GM23248 (cell line): ENCODE measurements around the gene KRT82. TPM values are rescaled to one million over a fixed set of nuclear protein-coding genes. Genes with fewer than 3 reads are reported as not detected.

Source experiments
- DNase-seq: peaks from one replicate; pipeline ENCODE4 v3.0.0-alpha.2; 2015
- H2AFZ ChIP-seq: fragments of 200-600 bp; sonication (generic); 2 replicates; pipeline ENCODE4 v1.6.1; 2016; ENCODE audit warnings: antibody characterized with exemption
- H3F3A ChIP-seq: fragments of 200-600 bp; sonication (generic); 2 replicates; pipeline ENCODE4 v1.6.1; 2016; ENCODE audit warnings: mild to moderate bottlenecking, antibody characterized with exemption, mixed run types; ENCODE audit not compliant: insufficient read depth
- H3K27ac ChIP-seq: fragments of 200-600 bp; sonication (generic); 2 replicates; pipeline ENCODE4 v1.5.1; 2016; ENCODE audit warnings: mild to moderate bottlenecking
- H3K27me3 ChIP-seq: fragments of 200-600 bp; sonication (generic); replicated peaks from 2 replicates; pipeline ENCODE4 v1.6.1; 2016; ENCODE audit warnings: mild to moderate bottlenecking; ENCODE audit not compliant: insufficient read depth
- H3K36me3 ChIP-seq: fragments of 200-600 bp; sonication (generic); 2 replicates; pipeline ENCODE4 v1.6.1; 2016; ENCODE audit warnings: low read depth, mild to moderate bottlenecking
- H3K4me1 ChIP-seq: fragments of 200-600 bp; sonication (generic); 2 replicates; pipeline ENCODE4 v1.6.1; 2016; ENCODE audit warnings: mild to moderate bottlenecking; ENCODE audit not compliant: insufficient read depth
- H3K4me2 ChIP-seq: fragments of 200-600 bp; sonication (generic); one replicate; pipeline ENCODE4 v1.6.1; 2016; ENCODE audit warnings: mild to moderate bottlenecking; ENCODE audit not compliant: unreplicated experiment
- H3K4me3 ChIP-seq: fragments of 200-600 bp; sonication (generic); 2 replicates; pipeline ENCODE4 v1.5.1; 2016; ENCODE audit warnings: mild to moderate bottlenecking
- H3K79me2 ChIP-seq: fragments of 200-600 bp; sonication (generic); 2 replicates; pipeline ENCODE4 v1.6.1; 2016; ENCODE audit warnings: mild to moderate bottlenecking; ENCODE audit not compliant: insufficient read depth
- H3K9ac ChIP-seq: fragments of 200-600 bp; sonication (generic); 2 replicates; pipeline ENCODE4 v1.6.1; 2016; ENCODE audit warnings: mild to moderate bottlenecking
- H3K9me2 ChIP-seq: fragments of 200-600 bp; sonication (generic); 2 replicates; pipeline ENCODE4 v1.6.1; 2016; ENCODE audit warnings: mixed run types, mild to moderate bottlenecking, moderate library complexity; ENCODE audit not compliant: insufficient read depth
- H3K9me3 ChIP-seq: fragments of 200-600 bp; sonication (generic); one replicate; pipeline ENCODE4 v1.6.1; 2017; ENCODE audit warnings: low read depth
- H4K20me1 ChIP-seq: fragments of 200-600 bp; sonication (generic); 2 replicates; pipeline ENCODE4 v1.6.0; 2016; ENCODE audit not compliant: insufficient read depth
- EZH2 ChIP-seq: fragments of 200-600 bp; sonication (generic); IDR thresholded peaks from 2 replicates; pipeline ENCODE4 v1.6.1; 2018; ENCODE audit warnings: antibody characterized with exemption, mild to moderate bottlenecking; ENCODE audit not compliant: insufficient read depth, poor library complexity, severe bottlenecking
- EZH2phosphoT487 ChIP-seq: fragments of 200-600 bp; sonication (generic); IDR thresholded peaks from 2 replicates; pipeline ENCODE4 v1.6.1; 2018; ENCODE audit warnings: antibody characterized with exemption, moderate library complexity, mild to moderate bottlenecking, low read depth; ENCODE audit not compliant: insufficient read depth
- WGBS, 2 experiments: methylation state at CpG; one replicate each; pipeline ENCODE4 v1.1.6; 2015 to 2017; ENCODE audit warnings: low lambda C conversion rate in 2 of 2, low coverage in 1 of 2; ENCODE audit errors: missing lambda C conversion rate in 2 of 2; 5-methylcytosine and 5-hydroxymethylcytosine counted together
- in situ Hi-C: fragments of 300-500 bp; cut with MboI; formaldehyde crosslinking; loops from 2 replicates; pipeline ENCODE4 v1.15.0; 2020
- polyA plus RNA-seq: library from polyadenylated mRNA; unstranded; fragments of >200 nt; fragmentation: Nextera tagmentation; extraction: Ambion mirVana; gene quantifications from 2 replicates; pipeline ENCODE4 v1.2.1, GENCODE V29; 2016
- total RNA-seq: library from RNA; depleted of rRNA; stranded (reverse); fragments of >200 nt; shearing (Covaris generic); gene quantifications from 2 replicates; pipeline ENCODE4 v1.2.3, GENCODE V29; 2014

The KRT82 gene
- total and polyA plus RNA-seq, 2 experiments from 2014 or later = not detected

DNA sequence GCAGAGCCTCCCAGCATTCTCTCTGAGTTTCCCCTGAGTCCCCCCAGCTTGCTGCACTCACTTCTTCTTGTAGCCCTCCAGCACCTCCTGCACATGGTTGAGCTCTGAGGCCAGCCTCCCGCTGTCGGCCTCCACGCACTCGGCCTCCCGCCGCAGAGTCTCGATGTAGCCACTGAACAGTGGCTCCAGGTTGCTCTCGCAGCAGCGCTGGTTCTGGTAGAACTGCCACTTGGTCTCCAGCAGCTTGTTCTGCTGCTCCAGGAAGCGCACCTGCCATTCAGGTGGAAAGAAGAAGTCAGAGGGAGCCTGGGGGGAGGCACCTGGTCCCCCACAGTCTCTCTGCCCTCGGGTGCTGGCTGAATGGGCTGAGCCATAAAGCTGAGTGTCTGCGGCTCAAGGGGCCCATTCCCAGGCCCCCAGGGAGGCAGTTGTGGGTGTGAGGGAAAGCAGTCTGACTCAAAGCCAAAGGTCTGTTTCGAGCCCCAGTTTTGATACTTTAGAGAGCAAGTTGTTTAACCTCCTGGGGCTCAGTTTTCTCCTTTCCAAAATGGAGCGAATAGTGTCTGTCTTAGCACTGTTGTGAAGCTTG lies 41.1 kb downstream of the KRT82 start:
- no peaks in the 10 kb centered on the region for H3F3A ChIP-seq
- in situ Hi-C loops = no loop called here
- no peaks in the 10 kb centered on the region for H3K79me2 ChIP-seq
- H3K27me3 ChIP-seq = peaks cover 42% of the 10 kb centered on the region
- no peak overlapping the region for H3K27ac ChIP-seq
- H3K9me3 ChIP-seq = no peaks in the 10 kb centered on the region
- DNase-seq = no peak
- no peaks in the 10 kb centered on the region for H3K36me3 ChIP-seq
- H3K4me3 ChIP-seq = no peak overlapping the region
- no peak overlapping the region for H3K4me2 ChIP-seq
- WGBS, 2 experiments = 81 to 82% methylated on average over 14 of the region's 14 CpGs
- no peak for TF ChIP-seq EZH2
- TF ChIP-seq EZH2phosphoT487 = no peak
- H3K9ac ChIP-seq = no peak overlapping the region
- H3K9me2 ChIP-seq = no peaks in the 10 kb centered on the region
- H4K20me1 ChIP-seq = no peaks in the 10 kb centered on the region
- no peak overlapping the region for H2AFZ ChIP-seq
- no peaks in the 10 kb centered on the region for H3K4me1 ChIP-seq

DNA sequence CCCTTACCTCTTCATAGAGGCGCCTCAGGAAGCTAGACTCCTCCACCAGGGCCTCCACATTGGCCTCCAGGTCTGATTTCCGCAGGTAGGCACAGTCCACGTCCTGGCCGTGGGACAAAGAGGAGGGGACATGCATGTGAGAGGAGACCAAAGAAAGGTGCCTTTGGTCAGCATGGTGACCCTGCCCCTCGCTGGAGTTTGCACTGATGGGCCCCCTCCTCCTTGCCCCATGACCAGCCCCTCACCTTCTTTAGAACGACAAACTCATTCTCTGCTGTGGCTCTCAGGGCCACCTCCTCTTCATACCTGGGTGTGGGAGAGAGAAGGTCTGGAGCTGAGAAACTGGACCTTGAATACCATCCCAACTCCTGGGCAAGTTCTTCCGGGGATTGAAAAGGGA lies 42.1 kb downstream of the KRT82 start:
- H3F3A ChIP-seq = no peaks in the 10 kb centered on the region
- H3K79me2 ChIP-seq = no peaks in the 10 kb centered on the region
- no peaks in the 10 kb centered on the region for H3K4me1 ChIP-seq
- DNase-seq = no peak
- H3K36me3 ChIP-seq = no peaks in the 10 kb centered on the region
- 41 to 49% methylated on average over 7 of the region's 7 CpGs for WGBS, 2 experiments
- no peak overlapping the region for H2AFZ ChIP-seq
- H3K9ac ChIP-seq = no peak overlapping the region
- H3K4me3 ChIP-seq = no peak overlapping the region
- H3K9me3 ChIP-seq = no peaks in the 10 kb centered on the region
- in situ Hi-C loops = no loop called here
- H3K27me3 ChIP-seq = peaks cover 42% of the 10 kb centered on the region
- no peak for TF ChIP-seq EZH2phosphoT487
- H3K27ac ChIP-seq = no peak overlapping the region
- no peaks in the 10 kb centered on the region for H3K9me2 ChIP-seq
- H4K20me1 ChIP-seq = no peaks in the 10 kb centered on the region
- no peak overlapping the region for H3K4me2 ChIP-seq

DNA sequence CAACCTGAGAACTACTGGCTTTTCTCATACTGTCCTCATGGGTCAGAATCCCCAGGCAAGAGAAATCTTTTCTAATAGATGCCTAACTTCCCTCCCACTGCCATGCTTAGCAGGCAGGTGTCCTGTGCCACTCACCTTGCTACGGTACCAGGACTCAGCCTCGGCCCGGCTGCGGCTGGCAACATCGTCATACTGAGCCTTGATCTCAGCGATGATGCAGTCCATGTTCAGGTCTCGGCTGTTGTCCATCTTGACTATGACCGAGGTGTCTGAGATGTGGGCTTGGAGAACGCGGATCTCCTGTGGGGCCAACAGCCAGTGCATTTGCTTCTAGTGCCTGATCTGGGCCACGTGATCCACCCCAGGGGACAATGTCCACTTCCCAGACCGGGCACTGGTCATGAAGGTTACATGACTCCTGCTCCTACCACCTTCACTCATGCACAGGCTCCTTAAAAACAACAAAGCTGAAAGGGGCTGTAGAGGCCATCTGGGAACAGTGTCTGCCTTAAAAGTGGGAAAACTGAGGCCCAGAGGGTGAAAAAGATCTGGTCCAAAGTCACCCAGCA lies 42.9 kb downstream of the KRT82 start:
- H3K4me1 ChIP-seq = no peaks in the 10 kb centered on the region
- no peaks in the 10 kb centered on the region for H4K20me1 ChIP-seq
- in situ Hi-C loops = no loop called here
- H2AFZ ChIP-seq = no peak overlapping the region
- TF ChIP-seq EZH2 (no peak), EZH2phosphoT487 (no peak)
- no peak overlapping the region for H3K27ac ChIP-seq
- no peaks in the 10 kb centered on the region for H3K36me3 ChIP-seq
- no peaks in the 10 kb centered on the region for H3K79me2 ChIP-seq
- peaks cover 41% of the 10 kb centered on the region for H3K27me3 ChIP-seq
- no peaks in the 10 kb centered on the region for H3K9me2 ChIP-seq
- H3K9me3 ChIP-seq = no peaks in the 10 kb centered on the region
- 77 to 79% methylated on average over 12 of the region's 12 CpGs for WGBS, 2 experiments
- H3K9ac ChIP-seq = no peak overlapping the region
- H3K4me2 ChIP-seq = no peak overlapping the region
- no peaks in the 10 kb centered on the region for H3F3A ChIP-seq
- H3K4me3 ChIP-seq = no peak overlapping the region
- DNase-seq = no peak

DNA sequence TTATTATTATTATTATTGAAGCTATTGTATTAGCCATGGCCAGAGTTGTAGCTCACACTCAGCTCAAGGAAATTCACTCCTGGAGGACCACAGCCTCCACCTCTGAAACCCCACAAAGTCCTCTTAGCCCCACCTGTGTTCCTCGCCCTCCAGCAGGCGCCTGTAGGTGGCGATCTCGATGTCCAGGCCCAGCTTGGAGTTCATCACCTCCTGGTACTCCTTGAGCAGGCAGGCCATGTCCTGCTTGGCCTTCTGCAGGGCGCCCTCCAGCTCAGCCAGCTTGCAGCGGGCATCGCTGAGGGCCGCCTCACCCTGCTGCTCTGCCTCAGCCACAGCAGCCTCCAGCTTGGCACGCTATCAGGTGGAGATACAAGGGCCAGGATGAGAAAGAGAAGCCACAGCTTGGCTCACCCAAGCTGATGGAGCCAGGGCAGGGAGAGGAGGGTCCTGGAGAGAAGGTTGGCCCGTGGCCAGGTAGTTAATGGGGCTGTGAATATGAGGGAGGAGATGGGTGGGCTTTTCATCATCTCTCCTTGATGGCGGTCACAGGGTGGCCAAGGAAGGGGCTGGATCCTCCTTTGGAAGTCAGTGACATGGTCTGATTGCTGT lies 43.9 kb downstream of the KRT82 start:
- TF ChIP-seq EZH2 (no peak), EZH2phosphoT487 (no peak)

GRCh38 chr12:52361553-52361952 lies 44.6 kb downstream of the KRT82 start:
- H3K79me2 ChIP-seq = no peaks in the 10 kb centered on the region
- H4K20me1 ChIP-seq = no peaks in the 10 kb centered on the region
- H3F3A ChIP-seq = no peaks in the 10 kb centered on the region
- H3K9ac ChIP-seq = no peak overlapping the region
- no peak for DNase-seq
- no peaks in the 10 kb centered on the region for H3K4me1 ChIP-seq
- no peak overlapping the region for H3K27ac ChIP-seq
- in situ Hi-C loops = no loop called here
- H3K27me3 ChIP-seq = peaks cover 38% of the 10 kb centered on the region
- H3K9me3 ChIP-seq = no peaks in the 10 kb centered on the region
- H3K4me2 ChIP-seq = no peak overlapping the region
- H3K9me2 ChIP-seq = no peaks in the 10 kb centered on the region
- 82 to 92% methylated on average over 1 of the region's 1 CpG for WGBS, 2 experiments
- H2AFZ ChIP-seq = no peak overlapping the region
- no peak overlapping the region for H3K4me3 ChIP-seq
- no peaks in the 10 kb centered on the region for H3K36me3 ChIP-seq
- TF ChIP-seq EZH2phosphoT487 (no peak), EZH2 (no peak)

More for the DNA sequence above, 43.9 kb downstream of the KRT82 start:
- H3K9me3 ChIP-seq = no peaks in the 10 kb centered on the region
- no peak overlapping the region for H3K4me3 ChIP-seq
- no peaks in the 10 kb centered on the region for H3K4me1 ChIP-seq
- H3K4me2 ChIP-seq = no peak overlapping the region
- no peak overlapping the region for H3K9ac ChIP-seq
- no peaks in the 10 kb centered on the region for H3K9me2 ChIP-seq
- H3K79me2 ChIP-seq = no peaks in the 10 kb centered on the region
- H3K27ac ChIP-seq = no peak overlapping the region
- DNase-seq = no peak
- H4K20me1 ChIP-seq = no peaks in the 10 kb centered on the region
- WGBS, 2 experiments = 67 to 69% methylated on average over 11 of the region's 11 CpGs
- H3F3A ChIP-seq = no peaks in the 10 kb centered on the region
- H3K36me3 ChIP-seq = no peaks in the 10 kb centered on the region
- no peak overlapping the region for H2AFZ ChIP-seq
- in situ Hi-C loops = no loop called here
- peaks cover 41% of the 10 kb centered on the region for H3K27me3 ChIP-seq
